Measurements from ENCODE around the gene CLDN15.
"Not testable (repeated sequence)": the region's sequence is repeated elsewhere in the genome, so short reads cannot be mapped to it uniquely, and the experiment has no call there.

CLDN15 gene, protein sequence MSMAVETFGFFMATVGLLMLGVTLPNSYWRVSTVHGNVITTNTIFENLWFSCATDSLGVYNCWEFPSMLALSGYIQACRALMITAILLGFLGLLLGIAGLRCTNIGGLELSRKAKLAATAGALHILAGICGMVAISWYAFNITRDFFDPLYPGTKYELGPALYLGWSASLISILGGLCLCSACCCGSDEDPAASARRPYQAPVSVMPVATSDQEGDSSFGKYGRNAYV

DNA sequence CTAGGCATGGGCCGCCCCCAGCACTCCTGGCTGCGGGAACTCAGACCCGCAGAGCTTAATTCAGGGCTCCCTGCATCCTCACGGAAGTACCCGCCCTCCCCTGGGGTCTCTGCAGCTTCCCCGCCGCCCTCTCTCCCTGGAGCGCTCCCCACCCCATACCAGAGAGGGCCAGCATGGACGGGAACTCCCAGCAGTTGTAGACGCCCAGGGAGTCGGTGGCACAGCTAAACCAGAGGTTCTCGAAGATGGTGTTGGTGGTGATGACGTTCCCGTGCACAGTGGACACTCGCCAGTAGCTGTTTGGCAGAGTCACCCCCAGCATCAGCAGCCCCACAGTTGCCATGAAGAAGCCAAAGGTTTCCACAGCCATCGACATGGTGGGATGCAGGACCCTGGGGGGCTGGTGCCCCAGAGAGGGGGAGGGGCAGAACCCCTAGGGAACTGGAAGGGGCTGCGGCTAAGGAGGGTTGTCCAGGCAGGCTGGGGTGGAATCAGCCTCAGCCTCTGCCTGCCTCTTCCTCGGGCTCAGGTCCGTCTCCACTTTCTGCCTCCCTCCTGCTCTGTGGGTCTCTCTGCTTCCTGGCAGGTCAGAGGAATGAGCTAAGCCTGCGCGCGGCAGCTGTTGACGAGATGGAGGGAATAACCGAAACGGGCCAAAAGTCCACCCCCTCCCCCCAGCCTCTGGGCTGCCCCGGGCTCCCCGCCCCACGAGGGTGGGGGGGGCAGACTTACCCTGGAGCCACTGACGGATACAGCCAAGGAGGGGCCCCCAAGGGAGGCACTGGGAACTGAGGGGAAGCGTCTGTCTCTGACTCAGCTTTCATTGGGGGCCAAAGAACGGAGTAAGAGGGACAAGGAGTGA, at the start of gene CLDN15:
Gene CLDN15, minus strand, starts transcription at position 597 of the 862 bp plus-strand sequence. Its CDS starts 221 bp downstream, at position 376.
- DNase-seq (ENCODE audit: extremely low read depth in 1 of 2, low read depth in 1 of 2), result no peak

GRCh38 chr7:101287032-101287431, 49.4 kb upstream of the CLDN15 start:
- DNase-seq (ENCODE audit: extremely low read depth in 1 of 2, low read depth in 1 of 2), result no peak

GRCh38 chr7:101285880-101286279, 48.3 kb upstream of the CLDN15 start:
- not testable (repeated sequence) for DNase-seq (ENCODE audit: extremely low read depth in 1 of 2, low read depth in 1 of 2)

GRCh38 chr7:101285171-101285570, 47.6 kb upstream of the CLDN15 start:
- DNase-seq (ENCODE audit: extremely low read depth in 1 of 2, low read depth in 1 of 2), result no peak

DNA sequence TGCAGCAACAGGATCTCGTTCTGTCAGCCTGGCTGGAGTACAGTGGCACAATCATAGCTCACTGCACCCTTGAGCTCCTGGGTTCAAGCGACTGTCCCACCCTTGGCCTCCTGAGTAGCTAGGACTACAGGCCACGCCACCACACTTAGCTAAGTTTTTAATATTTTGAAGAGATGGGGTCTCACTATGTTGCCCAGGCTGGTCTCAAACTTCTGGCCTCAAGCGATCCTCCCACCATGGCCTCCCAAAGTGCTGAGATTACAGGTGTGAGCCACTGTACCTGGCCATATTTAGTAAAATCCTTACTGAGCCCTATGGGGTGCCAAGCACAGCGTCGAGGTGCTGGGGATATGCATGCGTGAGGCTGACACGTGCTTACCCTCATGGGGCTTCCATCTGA, 43.3 kb upstream of the CLDN15 start:
- not testable (repeated sequence) for DNase-seq (ENCODE audit: extremely low read depth in 1 of 2, low read depth in 1 of 2)

- DNase-seq (ENCODE audit: extremely low read depth in 1 of 2, low read depth in 1 of 2), result no peak
These were observed 41.1 kb upstream of the CLDN15 start for GRCh38 chr7:101278461-101279292.

- no peak for DNase-seq (ENCODE audit: extremely low read depth in 1 of 2, low read depth in 1 of 2)
These were observed 39.6 kb upstream of the CLDN15 start for GRCh38 chr7:101277155-101277554.

DNA sequence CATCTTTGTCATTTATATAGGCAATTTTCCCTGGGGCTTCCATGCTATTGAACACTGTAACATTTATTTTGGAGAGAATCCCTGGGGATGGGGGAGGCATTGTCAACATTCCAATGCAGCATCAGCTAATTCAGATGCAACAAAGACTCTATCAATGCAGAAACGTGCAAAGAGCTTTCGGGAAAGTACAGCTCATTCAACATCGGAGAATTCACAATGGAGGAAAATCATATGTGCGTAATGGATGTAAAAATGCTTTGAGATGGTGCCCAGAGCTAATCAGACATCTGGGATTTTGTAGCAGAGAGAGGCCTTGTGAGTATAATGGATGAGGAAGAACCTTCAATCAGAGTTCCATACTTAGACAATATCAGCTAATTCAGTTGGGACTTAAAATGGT, 35.6 kb upstream of the CLDN15 start:
- no peak for DNase-seq (ENCODE audit: extremely low read depth in 1 of 2, low read depth in 1 of 2)

DNA sequence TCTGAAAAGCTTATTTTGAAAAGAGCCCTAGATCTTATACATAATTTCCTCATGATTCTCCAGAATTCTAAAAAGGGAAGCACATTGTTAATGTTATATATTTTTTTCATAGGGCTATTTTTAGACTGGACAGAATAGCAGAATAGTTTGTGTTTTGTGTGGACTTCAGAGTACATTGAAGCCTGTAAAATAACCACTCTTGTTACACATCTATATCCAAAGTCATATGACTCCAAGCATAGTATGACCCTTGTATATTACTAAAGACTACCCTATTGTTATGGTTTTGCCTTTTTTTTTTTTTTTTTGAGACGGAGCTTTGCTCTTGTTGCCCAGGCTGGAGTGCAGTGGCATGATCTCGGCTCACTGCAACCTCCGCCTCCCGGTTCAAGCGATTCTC, 33.4 kb upstream of the CLDN15 start:
- no peak for DNase-seq (ENCODE audit: extremely low read depth in 1 of 2, low read depth in 1 of 2)

DNA sequence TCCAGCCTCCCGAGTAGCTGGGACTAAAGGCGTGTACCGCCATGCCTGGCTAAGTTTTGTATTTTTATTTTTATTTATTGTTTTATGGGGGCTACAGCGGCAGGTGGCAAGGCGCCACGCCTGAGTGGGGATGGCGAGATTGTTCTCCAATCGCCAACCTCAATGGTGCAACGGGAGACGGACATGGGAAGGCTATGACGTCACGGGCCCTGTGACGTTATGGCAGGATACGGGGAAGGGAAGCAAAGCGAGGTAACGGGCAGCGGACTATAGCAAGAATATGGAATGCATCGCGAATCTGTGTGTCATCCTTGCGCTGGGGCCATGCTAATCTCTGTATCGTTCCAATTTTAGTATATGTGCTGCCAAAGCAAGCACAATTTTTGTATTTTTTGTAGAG, 32.1 kb upstream of the CLDN15 start:
- DNase-seq (ENCODE audit: extremely low read depth in 1 of 2, low read depth in 1 of 2), result no peak

- no peak for DNase-seq (ENCODE audit: extremely low read depth in 1 of 2, low read depth in 1 of 2)
These were observed 28.3 kb upstream of the CLDN15 start for GRCh38 chr7:101265622-101266516.

DNA sequence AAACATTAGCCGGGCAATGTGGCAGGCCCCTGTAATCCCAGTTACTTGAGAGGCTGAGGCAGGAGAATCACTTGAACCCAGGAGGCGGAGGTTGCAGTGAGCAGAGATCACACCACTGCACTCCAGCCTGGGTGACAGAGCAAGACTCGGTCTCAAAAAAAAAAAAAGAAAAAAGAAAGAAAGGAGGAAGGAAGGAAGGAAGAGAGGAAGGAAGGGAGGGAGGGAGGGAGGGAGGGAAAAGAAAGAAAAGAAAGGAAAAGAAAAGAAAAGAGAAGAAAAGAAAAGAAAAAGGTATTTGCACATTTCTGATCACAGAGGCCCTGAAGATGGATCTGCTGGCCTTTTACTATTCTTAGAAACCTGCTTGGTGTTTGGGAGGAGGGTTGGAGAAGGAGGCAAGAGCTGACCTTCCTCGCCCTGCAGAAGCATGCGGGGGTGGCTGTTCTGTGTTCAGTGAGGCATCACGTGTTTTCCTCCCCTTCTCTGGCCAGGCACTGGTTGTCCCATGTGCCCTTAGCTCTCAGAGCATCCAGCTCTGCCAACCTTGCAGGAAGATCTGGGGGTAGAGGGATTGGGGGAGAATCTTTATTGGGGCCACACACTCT, 26.6 kb upstream of the CLDN15 start:
- not testable (repeated sequence) for DNase-seq (ENCODE audit: extremely low read depth in 1 of 2, low read depth in 1 of 2)

DNA sequence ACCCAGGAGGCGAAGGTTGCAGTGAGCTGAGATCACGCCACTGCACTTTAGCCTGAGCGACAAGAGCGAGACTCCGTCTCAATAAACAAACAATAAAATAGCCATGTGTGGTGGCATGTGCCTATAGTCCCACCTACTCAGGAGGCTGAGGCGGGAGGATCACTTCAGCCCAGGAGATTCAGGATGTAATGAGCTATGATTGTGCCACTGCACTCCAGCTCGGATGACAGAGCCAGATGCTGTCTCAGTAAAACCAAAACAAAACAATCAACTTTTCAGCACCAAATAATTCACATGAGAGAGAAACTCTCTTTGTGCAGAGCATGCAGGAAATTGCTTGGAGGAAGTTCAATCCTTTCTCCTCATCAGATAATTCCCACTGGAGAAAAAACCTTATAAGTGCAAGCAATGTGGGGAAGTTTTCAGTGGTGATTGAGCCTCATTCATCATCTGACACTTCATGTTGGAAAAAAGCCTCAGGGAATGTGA, 20.7 kb upstream of the CLDN15 start:
- no peak for DNase-seq (ENCODE audit: extremely low read depth in 1 of 2, low read depth in 1 of 2)

DNA sequence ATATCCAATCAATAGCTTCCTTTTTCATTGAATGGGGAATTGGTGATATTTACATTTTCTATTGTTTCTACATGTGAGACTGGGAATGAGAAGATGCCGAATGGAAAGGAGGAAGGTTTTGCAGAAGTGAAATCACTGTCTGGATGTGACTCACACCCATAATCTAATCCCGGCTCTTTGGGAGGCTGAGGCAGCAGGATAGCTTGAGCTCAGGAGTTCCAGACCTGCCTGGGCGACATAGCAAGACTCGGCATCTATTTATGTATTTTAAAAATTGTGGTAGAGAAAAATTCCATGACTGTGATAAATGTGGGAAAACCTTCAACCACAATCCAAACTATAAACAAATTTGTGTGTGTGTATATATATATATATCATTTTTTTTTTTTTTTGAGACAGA, 18.2 kb upstream of the CLDN15 start:
- no peak for DNase-seq (ENCODE audit: extremely low read depth in 1 of 2, low read depth in 1 of 2)

- DNase-seq (ENCODE audit: extremely low read depth in 1 of 2, low read depth in 1 of 2), result not testable (repeated sequence)
These were observed 15.6 kb upstream of the CLDN15 start for GRCh38 chr7:101253199-101253598.

DNA sequence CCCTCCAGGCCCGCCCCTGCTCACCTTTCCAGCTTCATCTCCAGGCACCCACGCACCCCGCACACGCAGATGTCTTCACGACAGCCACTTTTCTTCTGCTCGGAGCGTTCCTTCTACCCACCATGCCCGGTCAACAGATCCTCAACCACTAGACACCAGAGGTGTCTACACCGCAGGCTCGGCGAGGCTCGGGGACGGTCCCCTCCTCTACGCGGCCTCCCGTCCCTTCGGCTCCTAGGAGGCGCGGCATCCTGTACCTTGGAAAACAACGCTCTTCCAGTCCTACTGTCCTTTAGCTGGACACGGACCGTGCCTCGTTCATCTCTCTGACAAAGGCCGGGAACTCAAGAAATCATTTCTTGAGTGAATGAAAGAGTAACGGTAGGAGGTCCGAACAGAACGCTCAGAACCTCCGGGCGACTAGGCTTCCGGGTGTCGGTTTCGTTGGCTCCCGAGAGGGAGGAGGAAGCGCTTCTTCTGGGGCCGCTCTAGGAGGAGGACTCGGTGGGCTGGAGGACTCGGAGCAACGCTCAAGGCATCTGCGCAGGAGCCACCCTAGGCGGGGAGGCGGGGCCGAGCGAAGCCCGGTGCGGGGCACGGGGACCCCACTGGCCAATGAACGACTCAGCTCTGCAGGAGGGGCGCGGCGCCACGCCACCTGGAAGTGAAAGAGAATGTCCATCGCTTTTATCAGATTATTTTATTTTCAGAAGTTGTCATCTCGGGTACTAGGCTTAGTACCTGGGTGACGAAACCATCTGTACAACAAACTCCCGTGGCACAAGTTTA, 14.5 kb upstream of the CLDN15 start:
- DNase-seq (ENCODE audit: extremely low read depth in 1 of 2, low read depth in 1 of 2), result peak; percentile 96 to 98

- no peak for DNase-seq (ENCODE audit: extremely low read depth in 1 of 2, low read depth in 1 of 2)
These were observed 12.7 kb upstream of the CLDN15 start for GRCh38 chr7:101250324-101250723.

- no peak for DNase-seq (ENCODE audit: extremely low read depth in 1 of 2, low read depth in 1 of 2)
These were observed 10.7 kb upstream of the CLDN15 start for GRCh38 chr7:101248276-101248675.

DNA sequence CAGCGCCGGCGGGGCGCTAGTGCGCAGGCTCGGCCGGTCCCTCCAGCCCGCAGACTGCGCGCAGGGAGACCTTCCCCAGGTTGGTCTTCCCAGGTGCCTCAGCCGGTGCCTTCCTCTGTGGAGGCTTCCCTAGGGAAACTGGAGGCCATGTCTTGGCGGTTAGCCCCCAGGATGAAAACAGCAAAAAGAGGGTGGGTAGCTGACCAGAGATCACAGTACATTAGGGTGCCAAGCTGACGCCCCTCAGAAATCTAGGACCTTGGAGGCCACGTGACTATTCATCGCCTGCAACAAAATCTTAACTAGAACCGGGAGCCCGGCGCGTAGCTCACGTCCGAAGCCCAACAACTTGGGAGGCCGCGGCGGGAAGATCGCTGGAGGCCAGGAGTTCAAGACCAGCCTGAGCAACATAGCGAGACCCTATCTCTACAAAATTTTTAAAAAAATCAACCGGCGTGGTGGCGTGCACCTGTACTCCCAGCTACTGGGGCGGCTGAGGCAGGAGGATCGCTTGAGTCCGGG, 7.6 kb upstream of the CLDN15 start:
- DNase-seq (ENCODE audit: extremely low read depth in 1 of 2, low read depth in 1 of 2), result no peak
